Ovary (tissue), 3 donors: ENCODE measurements around the gene MAP3K21.

Experiments
- CTCF ChIP-seq, 3 donors: fragments of 450-650 bp in 2 of 3; fragments of 200-600 bp in 1 of 3; IDR thresholded peaks; one replicate each; pipeline versions ENCODE4 v1.5.1 to v1.8.0; 2016 to 2022; ENCODE audit warnings: antibody characterized with exemption in 3 of 3, mild to moderate bottlenecking in 1 of 3
- EP300 ChIP-seq: sonication (generic); formaldehyde crosslinking; IDR thresholded peaks from one replicate; pipeline ENCODE4 v1.6.1; 2017; ENCODE audit warnings: antibody characterized with exemption
- donor health status: DM: no; HTN: no; CAD: no.

GRCh38 chr1:233394860-233395717 lies 67.6 kb downstream of the MAP3K21 start:
- TF ChIP-seq CTCF (IDR thresholded peaks at IDR 0.05) = no peak
- TF ChIP-seq EP300 = no peak
